Measurements from ENCODE around the gene CISD3. TPM values are rescaled to one million over a fixed set of nuclear protein-coding genes. Genes with fewer than 3 reads are reported as not detected.

Gene CISD3
- total and polyA plus RNA-seq, 2 of the 8 experiments (the other 6 are each of a cell fraction or from before 2014, with no cell fraction given) = 9.4 to 11.1 TPM

DNA sequence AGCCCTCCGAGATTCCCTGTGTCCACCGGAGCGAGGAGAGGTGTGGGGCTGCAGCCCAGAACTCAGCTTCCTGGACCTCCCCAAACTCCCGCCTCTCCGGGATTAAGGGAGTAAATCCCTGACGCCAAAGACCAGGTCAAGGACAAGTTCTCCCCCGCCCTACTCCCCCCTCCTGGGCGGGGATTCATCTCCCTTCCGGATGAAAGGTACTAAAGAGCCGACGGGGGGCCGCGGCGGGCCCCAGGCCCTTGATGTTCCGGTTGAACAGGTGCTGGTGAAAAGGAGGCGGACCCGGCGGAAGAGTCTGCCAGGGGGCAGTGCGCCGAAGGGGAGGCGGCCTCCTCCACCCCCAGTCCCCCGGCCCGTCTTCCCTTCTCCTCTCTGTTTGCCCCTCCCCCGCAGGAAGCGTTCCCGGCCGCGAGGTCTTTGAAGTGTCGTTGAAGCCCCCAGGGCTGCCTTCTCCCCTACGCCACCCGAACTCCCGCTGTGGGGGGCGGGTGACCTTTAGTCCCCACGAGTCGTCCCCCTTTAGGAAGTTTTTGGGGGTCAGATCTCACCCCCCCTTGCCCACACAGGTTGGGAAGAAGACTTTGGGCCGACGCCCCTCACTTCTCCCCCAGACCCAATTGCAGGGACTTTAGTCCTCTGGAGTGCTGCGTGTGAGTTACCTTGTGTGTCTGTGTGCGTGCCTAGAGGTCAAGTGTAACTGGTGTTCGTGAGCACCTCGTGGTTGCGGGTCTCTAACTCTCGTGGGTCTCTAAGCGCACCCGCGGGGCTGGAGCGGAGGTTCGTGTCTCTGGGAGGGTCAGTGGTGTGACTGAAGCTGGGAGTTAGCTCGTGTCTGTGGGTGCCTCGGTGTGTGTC is 26.2 kb upstream of the CISD3 start (continued):
- TF ChIP-seq ASH2L (IDR thresholded peaks at IDR 0.05; ENCODE audit: low read length) = peak; percentile 5

Data from H1 (cell line).